T-helper 22 cell (primary cell): Measurements from ENCODE around the gene ABCC4.
"Not testable (repeated sequence)": the region's sequence is repeated elsewhere in the genome, so short reads cannot be mapped to it uniquely, and the experiment has no call there.

Source experiments
- DNase-seq: peaks from one replicate; pipeline ENCODE4 v3.0.0-alpha.2; 2020; ENCODE audit warnings: low read depth

The ABCC4 gene

DNA sequence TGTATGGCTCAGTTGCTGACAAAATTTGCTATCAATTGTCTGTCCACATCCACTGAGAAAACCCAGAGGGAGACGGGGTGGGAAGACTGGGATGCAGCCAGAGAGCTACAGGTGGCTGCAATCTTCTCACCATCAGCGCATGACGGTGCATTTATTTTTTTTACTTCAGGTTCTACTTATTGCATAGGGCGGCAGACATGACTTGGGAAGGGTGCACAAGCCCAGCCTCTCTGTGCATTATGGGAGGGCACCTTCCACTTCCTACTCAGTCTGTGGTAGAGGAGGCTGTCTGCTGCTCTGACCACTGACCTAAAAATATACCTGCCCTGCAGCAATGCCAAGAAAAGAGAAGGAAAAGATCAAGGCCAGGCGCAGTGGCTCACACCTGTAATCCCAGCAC, 73.1 kb downstream of the ABCC4 start:
- DNase-seq: no peak

DNA sequence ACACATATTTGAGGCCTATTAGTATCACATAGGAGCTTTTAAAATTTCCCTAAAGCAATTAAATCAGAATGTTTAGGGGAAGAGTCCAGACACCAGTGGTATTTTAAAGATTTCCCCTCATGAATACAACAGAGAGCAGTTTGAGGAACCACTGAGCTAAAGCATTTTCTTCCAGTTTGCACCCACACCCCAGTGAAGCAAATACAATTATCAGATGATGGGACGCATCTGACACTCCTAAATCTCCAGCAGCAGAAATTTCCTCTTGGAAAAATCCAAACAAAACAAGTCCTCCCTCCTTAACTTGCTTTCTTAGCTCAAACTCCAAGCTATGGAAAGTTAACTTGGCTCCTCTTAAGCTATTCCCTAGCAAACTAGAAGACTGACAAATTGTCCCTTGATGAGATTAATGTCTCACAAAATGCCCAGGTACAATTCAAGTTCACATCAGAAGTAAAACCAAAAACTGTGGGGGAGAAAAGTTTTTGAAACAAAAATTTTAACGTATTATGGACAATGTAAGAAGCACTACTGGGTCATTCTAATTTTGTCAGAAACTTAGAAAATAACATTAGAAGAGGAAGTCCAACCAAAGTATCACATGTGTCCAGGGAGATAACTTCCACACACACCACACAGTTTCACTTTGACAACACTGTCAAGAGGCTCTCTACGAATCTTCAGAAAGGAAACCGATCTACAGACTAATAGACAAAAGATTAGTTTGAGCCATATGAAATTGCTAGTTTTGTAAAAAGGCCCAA, 74.1 kb downstream of the ABCC4 start:
- DNase-seq: no peak

DNA sequence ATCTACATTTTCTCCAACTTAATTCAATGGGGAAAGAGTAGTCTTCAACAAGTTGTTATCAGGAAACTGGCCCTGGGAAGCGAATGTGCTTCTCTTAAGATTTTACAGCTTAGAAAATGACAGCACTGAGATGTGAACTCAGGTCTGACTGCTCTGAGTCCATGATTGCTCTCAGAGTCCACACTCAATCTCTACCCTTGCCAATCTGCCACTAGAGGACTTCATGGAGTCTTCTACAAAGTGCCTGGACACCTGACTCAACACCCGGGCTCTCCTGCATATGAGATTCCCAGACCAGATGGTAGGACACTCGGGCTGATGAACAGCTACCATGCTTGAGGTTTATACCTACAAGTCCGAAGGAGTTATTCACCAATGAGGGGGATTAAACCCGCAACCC, 74.8 kb downstream of the ABCC4 start:
- DNase-seq: no peak

DNA sequence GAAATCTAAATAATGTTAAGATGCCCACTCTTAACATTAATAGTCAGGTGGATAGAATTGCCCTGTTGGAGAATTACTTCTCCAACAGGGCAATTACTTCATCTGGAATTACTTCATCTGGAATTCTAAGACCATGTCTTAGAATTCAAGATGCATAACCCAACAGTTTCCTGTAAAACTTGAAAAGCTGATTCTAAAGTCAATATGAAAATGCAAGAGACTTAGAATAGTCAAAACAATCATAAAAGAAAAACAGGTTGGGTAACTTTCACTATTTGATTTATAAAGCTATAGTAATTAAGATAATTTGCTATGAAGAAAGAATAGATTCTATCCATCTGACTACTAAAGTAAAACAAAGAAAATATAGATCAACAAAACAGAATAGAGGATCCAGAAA, 75.2 kb downstream of the ABCC4 start:
- no peak for DNase-seq

DNA sequence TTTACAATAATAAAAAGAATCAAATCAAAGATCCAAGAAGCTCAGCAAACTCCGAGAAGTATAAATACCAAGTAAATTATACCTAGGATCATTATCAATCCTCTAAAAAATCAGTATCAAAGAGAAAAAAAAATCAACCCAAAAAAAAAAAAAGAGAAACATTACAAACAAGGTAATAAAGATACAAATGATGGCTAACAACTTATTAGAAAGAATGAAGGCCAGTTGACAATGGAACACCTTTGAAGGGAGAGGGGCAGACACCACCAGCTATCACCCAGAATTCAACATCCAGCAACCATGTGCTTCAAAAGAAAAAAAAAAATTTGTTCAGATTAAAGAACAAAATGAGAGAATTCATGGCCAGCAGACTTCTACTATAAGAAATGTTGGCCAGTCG, 77.2 kb downstream of the ABCC4 start:
- DNase-seq: no peak

DNA sequence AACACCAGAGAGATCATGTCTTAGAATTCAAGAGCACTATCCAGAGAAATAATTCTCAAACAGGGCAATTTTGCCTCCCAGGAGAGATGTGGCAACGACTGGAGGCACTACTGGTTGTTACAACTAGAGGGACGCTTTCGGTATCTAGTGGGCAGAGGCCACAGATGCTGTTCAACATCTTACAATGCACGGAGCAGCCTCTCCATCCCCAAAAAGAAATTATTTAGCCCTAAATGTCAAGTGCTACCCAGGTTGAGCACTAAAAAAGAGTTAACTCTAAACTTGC, 78.6 kb downstream of the ABCC4 start:
- no peak for DNase-seq

DNA sequence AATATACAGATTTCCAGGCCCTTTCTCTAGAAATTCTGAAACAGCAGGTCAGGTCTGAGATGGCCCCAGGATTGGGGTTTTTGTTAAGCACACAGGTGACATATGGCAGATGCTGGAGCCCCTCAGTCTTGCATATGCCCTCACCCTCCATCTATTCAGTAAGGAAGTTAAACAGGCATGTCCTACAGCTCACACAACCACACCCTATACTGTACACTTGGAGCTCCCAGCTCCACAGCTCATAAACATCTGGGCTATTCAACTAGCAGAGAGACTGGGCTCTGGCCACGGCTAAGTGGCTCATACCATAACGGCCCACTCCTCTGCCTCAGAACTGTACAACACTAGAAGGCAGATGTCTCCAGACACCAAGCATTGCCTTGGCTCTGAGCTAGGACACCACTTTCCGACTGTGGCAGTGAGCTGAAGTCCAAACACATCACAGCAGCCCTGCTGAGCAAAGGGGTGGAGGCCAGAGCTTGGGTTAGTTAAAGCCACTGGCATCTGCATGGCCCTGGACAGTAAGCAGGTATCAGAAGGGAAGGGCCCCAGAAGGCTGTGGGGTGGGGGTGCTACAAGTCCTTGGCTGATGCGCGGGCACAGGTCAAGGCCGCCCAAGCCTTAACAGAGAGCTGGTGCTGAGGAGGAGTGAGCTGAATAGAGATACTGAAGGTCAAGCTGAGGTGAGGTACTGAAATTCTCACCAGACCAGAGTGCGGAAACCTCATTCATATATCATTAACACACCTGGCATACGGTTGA, 79.1 kb downstream of the ABCC4 start:
- no peak for DNase-seq

DNA sequence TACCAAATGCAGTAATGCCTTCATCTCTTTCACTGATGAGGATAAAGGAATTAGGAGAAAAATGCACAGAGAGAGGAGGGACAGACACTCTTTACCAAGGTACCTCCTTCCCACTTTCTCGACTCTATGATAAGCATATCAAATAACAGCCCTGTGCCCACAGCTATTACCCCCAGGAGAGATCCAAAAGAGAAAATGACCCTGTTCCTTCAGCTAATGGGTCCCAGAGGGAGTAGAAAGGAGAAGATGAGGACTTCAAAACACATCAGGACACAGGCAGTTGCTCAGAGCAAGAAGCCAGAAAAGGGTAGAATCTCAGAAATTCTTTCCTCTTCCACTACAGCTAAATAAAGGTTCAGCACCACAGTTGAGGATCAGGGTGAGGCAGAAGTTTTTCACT, 80.6 kb downstream of the ABCC4 start:
- DNase-seq: no peak

DNA sequence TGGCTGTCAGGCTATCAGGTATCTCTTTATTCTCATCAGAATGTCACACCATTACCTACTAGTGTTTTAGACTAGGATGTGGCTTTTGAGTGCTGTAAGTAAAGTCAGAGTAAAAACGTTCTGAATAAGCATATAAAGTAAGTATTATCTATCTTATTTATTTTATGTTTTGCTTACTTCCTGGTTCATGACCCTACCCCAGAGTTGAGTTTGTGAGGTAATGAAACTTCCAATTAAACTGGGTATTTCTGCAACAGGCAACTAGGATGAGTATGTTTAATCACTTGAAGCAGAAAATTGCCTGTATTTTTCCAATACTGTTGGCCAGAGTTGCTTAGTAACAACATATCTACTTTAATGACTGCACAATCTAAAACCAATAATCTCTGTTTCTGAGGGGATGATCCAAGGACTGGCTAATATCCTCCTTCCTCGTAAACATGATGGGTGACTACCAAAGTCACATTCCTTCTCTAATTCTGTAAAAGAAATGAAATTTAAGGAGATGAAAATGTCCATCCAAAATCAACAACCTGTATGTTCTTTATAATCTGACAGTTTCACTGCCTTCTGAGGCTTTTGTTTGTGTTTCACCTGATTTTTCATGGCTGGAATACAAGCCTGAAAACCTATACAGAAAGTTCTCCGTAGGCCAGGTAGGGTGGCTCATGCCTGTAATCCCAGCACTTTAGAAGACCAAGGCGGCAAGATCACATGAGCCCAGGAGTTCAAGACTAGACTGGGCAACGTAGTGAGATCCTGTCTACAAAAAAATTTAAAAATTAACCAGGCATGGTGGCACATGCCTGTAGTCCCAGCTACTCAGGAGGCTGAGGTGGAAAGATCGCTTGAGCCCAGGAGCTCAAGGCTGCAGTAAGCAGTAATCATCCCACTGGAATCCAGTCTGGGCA, 83.1 kb downstream of the ABCC4 start:
- DNase-seq: no peak

DNA sequence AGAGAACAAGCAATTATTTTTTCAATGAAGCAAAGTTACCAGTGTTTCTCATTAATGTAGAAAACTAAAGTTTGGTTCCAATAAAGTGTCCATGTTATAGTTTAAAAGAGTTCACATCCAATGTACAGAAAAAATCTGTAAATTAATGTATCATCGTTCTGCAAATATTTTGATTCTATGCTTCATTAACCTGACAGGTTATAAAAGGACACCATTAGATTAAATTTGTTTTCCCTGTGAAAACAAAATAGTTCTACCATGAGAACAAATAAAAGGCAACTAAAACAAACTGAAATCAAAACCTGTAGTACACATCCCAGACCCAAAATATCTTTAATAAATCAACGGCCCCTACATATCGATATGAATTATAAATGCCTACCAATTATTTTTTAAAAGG, 85.1 kb downstream of the ABCC4 start:
- DNase-seq: no peak

DNA sequence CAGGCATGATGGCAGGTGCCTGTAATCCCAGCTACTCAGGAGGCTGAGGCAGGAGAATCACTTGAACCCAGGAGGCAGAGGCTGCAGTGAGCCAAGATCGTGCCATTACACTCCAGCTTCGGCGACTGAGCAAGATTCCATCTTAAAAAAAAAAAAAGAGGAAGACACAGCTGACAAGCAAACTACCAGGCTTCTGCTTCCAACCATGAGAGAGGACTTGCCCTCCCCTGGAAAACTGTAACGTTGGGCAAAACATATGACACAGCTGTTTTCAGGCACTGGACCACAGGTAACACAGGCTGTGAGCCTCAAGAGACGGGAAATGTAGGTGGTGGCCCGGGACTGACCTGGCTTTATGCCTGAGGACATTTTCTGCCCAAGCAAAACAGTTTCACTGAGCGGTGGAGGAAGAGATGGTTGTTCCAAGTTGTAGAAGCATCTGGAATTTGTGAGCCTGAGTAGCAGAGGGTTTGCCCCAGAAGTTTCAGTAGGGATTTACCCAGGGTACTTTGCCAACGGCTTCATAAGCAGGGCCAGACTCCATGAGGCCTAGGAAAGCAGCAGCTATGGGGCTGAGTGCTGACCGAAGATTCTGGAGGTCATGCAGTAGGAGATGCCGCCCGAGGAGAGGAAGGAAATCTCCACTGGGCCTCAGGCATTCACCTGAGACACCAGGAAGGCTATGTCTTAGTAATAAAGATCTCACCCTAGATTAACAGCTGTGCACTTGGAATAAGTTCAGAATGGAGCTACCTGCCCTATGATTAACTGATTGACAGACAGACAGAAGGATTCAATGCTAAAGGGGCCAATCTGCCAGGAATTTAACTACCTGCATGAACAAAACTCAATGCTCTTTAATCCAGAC, 88.0 kb downstream of the ABCC4 start:
- no peak for DNase-seq

DNA sequence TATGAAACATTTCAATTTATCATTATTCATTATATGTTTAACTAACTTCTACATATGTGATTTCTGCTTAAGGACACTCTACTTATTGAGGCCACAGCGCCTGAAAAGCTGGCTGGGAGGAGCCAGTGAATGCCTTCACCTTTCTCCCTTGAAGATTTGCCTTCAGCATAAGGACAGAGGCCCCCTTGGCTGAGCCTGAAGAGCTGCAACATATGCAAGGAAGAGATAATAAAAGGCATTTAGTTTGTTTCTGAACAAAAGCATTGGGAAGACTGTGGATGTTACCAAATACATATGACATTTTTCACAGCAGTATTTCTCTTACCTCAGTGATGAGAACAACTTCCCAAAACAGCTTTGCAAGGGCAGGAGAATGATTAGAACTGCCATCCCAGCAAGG, 92.1 kb downstream of the ABCC4 start:
- DNase-seq: no peak

DNA sequence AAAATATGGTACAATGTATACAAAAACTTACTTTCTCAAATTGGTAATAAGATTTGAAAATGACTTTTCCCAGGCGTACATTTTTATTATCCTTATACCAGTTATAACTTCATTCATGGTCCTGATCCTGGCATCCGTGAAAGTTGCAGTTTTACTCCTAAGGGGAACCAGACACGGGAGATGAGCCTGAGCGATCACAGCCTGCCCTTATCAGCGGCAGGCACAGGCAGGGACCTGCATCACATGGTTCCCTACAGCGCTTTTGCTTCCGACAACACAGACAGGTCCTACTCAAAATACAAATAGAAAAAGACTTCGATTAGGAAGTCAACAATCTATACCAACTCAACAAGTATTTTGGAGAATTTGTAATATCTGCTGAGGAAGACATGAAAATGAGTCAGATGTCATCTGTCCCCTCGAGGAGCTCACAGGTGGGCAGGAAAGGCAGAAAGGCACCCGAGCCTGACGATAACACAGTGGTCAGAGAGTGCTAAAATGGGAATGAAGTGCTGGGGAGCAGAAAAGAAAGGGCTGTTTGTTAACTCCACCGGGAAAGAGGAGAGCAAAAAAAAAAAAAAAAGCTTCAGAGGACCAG, 93.4 kb downstream of the ABCC4 start:
- DNase-seq: no peak

DNA sequence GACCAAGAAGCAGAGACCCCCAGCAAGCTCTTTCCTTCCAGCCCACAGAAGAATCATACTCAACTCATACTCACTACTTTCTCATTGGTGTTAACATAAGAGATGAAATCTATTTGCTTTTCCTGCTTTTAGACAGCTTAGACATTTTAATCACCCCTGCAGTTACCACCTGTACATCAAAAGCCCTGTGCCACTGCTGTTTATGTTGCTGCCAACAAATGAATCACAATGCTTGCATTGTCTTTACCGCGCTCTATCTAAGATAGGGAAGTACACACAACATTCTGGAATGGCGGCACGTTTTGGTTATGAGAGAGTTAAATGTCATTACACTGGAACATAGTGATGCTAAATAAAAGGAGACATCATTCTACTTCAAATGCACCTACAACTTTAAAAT, 95.1 kb downstream of the ABCC4 start:
- DNase-seq: no peak

DNA sequence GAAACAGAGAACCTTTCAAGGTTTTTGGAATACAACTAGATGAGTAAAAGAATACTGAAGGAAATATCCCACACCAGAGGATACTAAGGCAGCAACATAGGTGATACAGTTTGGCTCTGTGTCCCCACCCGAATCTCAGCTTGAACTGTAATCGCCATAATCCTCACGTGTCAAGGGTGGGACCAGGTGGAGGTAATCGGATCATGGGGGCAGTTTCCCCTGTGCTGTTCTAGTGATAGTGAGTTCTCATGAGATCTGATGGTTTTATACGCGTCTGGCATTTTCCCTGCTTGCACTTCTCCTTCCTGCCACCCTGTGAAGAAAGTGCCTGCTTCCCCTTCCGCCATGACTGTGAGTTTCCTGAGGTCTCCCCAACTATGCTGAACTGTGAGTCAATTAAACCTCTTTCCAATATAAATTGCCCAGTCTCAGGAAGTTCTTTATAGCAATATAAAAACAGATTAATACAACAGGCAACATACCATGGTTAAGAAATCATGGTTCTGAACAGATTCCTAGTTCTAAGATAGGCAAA, 97.0 kb downstream of the ABCC4 start:
- DNase-seq: no peak

DNA sequence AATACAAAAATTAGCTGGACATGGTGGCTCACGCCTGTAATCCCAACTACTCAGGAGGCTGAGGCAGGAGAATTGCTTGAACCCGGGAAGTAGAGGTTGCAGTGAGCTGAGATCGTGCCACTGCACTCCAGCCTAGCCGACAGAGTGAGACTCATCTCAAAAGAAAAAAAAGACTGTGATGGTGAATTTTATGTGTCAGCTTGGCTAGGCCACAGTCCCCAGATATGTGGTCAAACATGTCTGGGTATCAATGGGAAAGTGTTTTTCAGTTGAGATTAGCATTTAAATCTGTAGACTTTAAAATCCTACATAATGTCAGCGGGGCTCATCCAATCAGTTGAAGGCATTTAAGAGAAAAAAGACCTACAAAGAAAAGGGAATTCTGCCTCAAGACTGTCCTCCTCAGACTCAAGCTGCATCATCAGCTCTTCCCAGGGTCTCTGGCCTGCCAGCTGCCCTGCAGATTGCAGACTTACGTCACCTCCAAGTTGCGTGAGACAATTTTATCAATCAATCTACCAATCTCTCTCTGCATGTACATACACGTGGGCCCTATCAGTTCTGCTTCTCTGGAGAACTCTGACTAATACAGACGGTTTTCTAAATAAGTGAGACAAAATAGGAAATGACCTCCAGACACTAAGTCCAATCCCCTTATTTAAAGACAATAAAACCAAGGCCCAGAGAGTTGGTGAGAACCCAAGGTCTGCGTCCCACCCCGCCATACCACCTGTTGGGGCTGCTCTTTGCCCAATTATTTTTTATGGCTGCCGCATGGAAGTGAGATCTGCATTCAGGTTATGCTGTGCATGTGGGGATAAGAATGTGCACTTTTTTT, 99.2 kb downstream of the ABCC4 start:
- no peak for DNase-seq

DNA sequence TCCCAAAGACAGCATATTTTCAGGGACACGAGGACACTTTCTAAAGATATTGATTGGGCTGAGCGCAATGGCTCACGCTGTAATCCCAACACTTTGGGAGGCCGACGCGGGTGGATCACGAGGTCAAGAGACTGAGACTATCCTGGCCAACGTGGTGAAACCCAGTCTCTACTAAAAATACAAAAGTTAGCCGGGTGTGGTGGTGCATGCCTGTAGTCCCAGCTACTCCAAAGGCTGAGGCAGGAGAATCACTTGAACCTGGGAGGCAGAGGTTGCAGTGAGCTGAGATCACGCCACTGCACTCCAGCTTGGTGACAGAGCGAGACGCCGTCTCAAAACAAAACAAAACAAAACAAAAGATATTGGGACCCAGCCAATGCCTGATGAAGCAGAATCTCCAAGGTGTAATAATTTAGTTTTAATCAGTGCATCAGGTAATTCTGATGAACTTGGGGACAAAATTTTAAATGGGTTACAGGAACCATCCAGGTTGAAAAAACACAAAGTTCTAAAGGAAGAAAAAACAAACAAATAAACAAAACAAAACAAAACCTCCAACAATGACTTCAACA, 100.8 kb downstream of the ABCC4 start:
- DNase-seq: not testable (repeated sequence)

DNA sequence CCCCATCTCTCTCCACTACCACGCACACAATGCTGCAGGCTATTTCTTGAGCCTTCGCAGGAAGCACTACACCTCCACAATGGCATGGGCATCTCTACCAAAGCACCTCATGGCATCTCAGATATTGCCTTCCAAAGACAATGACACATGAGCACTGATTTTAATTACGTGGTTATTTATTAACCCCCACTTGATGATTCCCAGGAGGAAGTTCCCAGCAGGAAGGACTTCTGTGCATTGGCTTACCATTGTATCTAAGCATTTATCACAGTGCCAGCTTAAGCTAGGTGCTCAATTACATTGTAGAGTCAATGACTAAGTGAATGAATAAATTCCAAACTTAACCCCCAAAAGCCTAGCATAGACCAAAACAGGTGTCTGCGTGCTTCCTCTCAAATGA, 101.4 kb downstream of the ABCC4 start:
- DNase-seq: no peak

DNA sequence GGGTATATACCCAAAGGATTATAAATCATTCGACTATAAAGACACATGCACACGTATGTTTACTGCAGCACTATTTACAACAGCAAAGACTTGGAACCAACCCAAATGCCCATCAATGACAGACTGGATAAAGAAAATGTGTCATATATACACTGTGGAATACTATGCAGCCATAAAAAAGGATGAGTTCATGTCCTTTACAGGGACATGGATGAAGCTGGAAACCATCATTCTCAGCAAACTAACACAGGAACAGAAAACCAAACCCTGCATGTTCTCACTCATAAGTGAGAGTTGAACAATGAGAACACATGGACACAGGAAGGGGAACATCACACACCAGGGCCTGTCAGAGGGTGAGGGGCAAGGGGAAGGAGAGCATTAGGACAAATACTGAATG, 102.6 kb downstream of the ABCC4 start:
- DNase-seq: not testable (repeated sequence)

DNA sequence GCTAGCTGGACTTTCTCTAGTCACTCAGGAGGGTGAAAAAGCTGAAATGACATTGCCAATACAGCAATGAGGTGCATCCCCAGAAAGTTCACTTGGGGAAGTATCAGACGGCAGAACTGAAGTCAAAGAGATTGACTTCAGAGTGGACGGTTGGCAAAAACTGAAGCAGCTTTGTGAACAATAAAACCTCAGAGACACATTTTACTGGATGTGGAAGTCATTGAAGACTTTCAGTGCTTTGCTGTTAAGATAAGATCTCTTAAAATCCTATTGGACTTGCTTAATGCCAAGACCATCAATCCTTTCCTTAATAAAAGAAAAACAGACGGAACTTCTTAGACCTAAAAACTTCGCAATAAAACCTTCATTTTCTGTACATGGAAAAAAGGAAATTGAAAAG, 103.7 kb downstream of the ABCC4 start:
- DNase-seq: no peak
